A549 (cell line): ENCODE measurements around the gene PIR. TPM values are rescaled to one million over a fixed set of nuclear protein-coding genes. Genes with fewer than 3 reads are reported as not detected.

Experiments used
- ATAC-seq, 2 experiments: fragments of 200-7000 bp in 1 of 2; fragments of >200 bp in 1 of 2; cut with Nextera tagmentation in 1 of 2; cut with Tn5 transposase in 1 of 2; 3 replicates each; pipeline versions ENCODE4 v1.8.0 to v1.9.1; 2018 to 2020; ENCODE audit warnings: mild to moderate bottlenecking in 1 of 2, moderate library complexity in 1 of 2
- CTCF ChIA-PET: fragments of 300-600 bp; sonication (Branson Sonifier 250); formaldehyde crosslinking; extraction: SDS; loops from one replicate; lab custom pipeline; 2021; ENCODE audit warnings: antibody characterized with exemption, inconsistent platforms; lab: Yijun Ruan, JAX
- POLR2A ChIA-PET: fragments of 350-600 bp; formaldehyde crosslinking; extraction: SDS; loops from one replicate; lab custom pipeline; 2021; ENCODE audit warnings: antibody characterized with exemption, inconsistent platforms; lab: Yijun Ruan, JAX
- DNase-seq, 2 experiments: peaks; one replicate each; pipeline versions ENCODE4 v3.0.0 to v3.0.0-alpha.2; 2011 to 2016; ENCODE audit warnings: low read depth in 1 of 2, low spot score in 1 of 2
- FAIRE-seq: peaks from 2 replicates; lab custom pipeline; 2011; peaks lifted over from hg19 to GRCh38; lab: Jason Lieb, UNC
- H3K27ac ChIP-seq, 2 experiments: fragments of >200 bp; sonication (Bioruptor Twin); formaldehyde crosslinking; 3 replicates each; pipeline ENCODE4 v1.5.1; 2016 to 2017
- H3K4me1 ChIP-seq: fragments of >200 bp; sonication (Bioruptor Twin); formaldehyde crosslinking; 3 replicates; pipeline ENCODE4 v1.6.1; 2016
- H3K4me2 ChIP-seq: fragments of >200 bp; sonication (Bioruptor Twin); formaldehyde crosslinking; 3 replicates; pipeline ENCODE4 v1.6.1; 2016
- H3K4me3 ChIP-seq: fragments of >200 bp; sonication (Bioruptor Twin); formaldehyde crosslinking; 3 replicates; pipeline ENCODE4 v1.5.1; 2016
- H3K9me3 ChIP-seq: fragments of >200 bp; sonication (Bioruptor Twin); formaldehyde crosslinking; 3 replicates; pipeline ENCODE4 v1.6.1; 2016
- CEBPB ChIP-seq, 2 experiments: fragments of >200 bp in 1 of 2; sonication (Bioruptor Twin) in 1 of 2; formaldehyde crosslinking in 1 of 2; IDR thresholded peaks; 2 replicates each; pipeline ENCODE4 v1.6.1; 2012 to 2016
- E2F6 ChIP-seq: IDR thresholded peaks from 2 replicates; pipeline ENCODE4 v1.6.1; 2012; ENCODE audit warnings: low read depth, borderline replicate concordance
- EP300 ChIP-seq, 2 experiments: fragments of >200 bp; sonication (Bioruptor Twin); formaldehyde crosslinking; IDR thresholded peaks; 2 replicates in 1 of 2; 3 replicates in 1 of 2; pipeline ENCODE4 v1.6.1; 2016 to 2017
- ESRRA ChIP-seq: fragments of 150-350 bp; IDR thresholded peaks from 2 replicates; pipeline ENCODE4 v1.6.1; 2014; ENCODE audit warnings: mild to moderate bottlenecking, low read length, borderline replicate concordance
- FOXS1 ChIP-seq: fragments of 250-450 bp; sonication (Bioruptor Pico); IDR thresholded peaks from 2 replicates; pipeline ENCODE4 v1.5.0; 2020; ENCODE audit warnings: mild to moderate bottlenecking, moderate library complexity
- HDAC2 ChIP-seq: fragments of 200-600 bp; sonication (generic); IDR thresholded peaks from 2 replicates; pipeline ENCODE4 v1.6.1; 2016
- HES2 ChIP-seq: fragments of >200 bp; sonication (Bioruptor Twin); formaldehyde crosslinking; IDR thresholded peaks from 2 replicates; pipeline ENCODE4 v1.6.1; 2016
- KDM1A ChIP-seq: fragments of 200-600 bp; sonication (generic); IDR thresholded peaks from 2 replicates; pipeline ENCODE4 v1.6.1; 2016; ENCODE audit warnings: low read depth, mild to moderate bottlenecking
- MAFK ChIP-seq: fragments of 450-650 bp; IDR thresholded peaks from 2 replicates; pipeline ENCODE4 v1.6.1; 2014; ENCODE audit not compliant: partially characterized antibody
- MYC ChIP-seq: IDR thresholded peaks from 2 replicates; pipeline ENCODE4 v1.6.1; 2012; ENCODE audit warnings: mild to moderate bottlenecking, inconsistent platforms, low read length, improper control_type of control experiment, borderline replicate concordance
- POLR2A ChIP-seq: IDR thresholded peaks from 2 replicates; pipeline ENCODE4 v1.6.1; 2012; ENCODE audit warnings: mild to moderate bottlenecking, low read length
- RARB ChIP-seq: fragments of 250-450 bp; sonication (Bioruptor Pico); IDR thresholded peaks from 2 replicates; pipeline ENCODE4 v1.8.0; 2021; ENCODE audit warnings: mild to moderate bottlenecking, moderate library complexity
- TP53 ChIP-seq: fragments of 250-450 bp; sonication (Bioruptor Pico); IDR thresholded peaks from 2 replicates; pipeline ENCODE4 v1.5.0; 2021; ENCODE audit warnings: mild to moderate bottlenecking, moderate library complexity
- ZFP36 ChIP-seq: fragments of 450-650 bp; IDR thresholded peaks from 2 replicates; pipeline ENCODE4 v1.6.1; 2014; ENCODE audit warnings: borderline replicate concordance; ENCODE audit not compliant: partially characterized antibody
- WGBS: methylation state at CpG from one replicate; pipeline ENCODE4 v1.1.6; 2017; ENCODE audit errors: missing lambda C conversion rate; 5-methylcytosine and 5-hydroxymethylcytosine counted together
- polyA plus RNA-seq, 4 experiments: library from polyadenylated mRNA; depleted of rRNA in 3 of 4; stranded (reverse); fragments of >200 nt; fragmentation: RNase III in 1 of 4; extraction: RNeasy Plus Mini Kit Qiagen cat#74134 plus additional on column Dnase treatment in 1 of 4; gene quantifications; 2 replicates in 3 of 4; 3 replicates in 1 of 4; pipeline ENCODE4 v1.2.3, GENCODE V29; 2011 to 2017
- TF ChIP-seq, protein P1 (sequence below): fragments of 150-350 bp; IDR thresholded peaks from 2 replicates; pipeline ENCODE4 v1.6.1; 2014; ENCODE audit warnings: low read depth, mild to moderate bottlenecking, low read length
- TF ChIP-seq, protein P2 (sequence below): fragments of >200 bp; sonication (Bioruptor Twin); formaldehyde crosslinking; IDR thresholded peaks from 3 replicates; pipeline ENCODE4 v1.6.1; 2016
- TF ChIP-seq, protein P3 (sequence below): fragments of >200 bp; sonication (Bioruptor Twin); formaldehyde crosslinking; IDR thresholded peaks from 3 replicates; pipeline ENCODE4 v1.5.1; 2016

The PIR gene
- polyA plus RNA-seq, 2 of the 4 experiments (the other 2 are of a cell fraction), result 62.7 to 120 TPM

DNA sequence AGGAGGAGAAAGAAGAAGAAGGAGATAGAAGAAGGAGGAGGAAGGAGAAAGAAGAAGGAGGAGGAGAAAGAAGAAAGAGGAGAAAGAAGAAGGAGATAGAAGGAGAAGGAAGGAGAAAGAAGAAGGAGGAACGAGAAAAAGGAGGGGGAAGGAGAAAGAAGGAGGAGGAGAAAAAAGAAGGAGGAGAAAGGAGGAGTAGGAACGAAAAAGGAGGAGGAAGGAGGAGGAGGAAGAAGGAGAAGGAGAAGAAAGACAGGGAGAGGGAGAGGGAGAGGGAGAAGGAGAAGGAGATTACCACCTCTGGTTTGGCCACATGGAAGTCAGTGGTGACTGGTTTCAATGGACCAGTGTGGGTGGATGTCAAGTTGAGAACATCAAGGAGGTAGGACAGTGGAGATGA, 58.9 kb downstream of the PIR start:
- Histone ChIP-seq H3K4me2 (no peak overlapping the region), H3K4me1 (no peaks in the 10 kb centered on the region), H3K27ac (no peak overlapping the region), H3K9me3 (no peaks in the 10 kb centered on the region), H3K4me3 (no peak overlapping the region)
- WGBS, result 90% methylated on average over 2 of the region's 2 CpGs
- DNase-seq (no peak), FAIRE-seq (no peak), ATAC-seq (no peak)
- TF ChIP-seq HDAC2 (no peak), ZFP36 (no peak), POLR2A (no peak), FOXS1 (CRISPR knock-in tag) (no peak), MYC (no peak), ESRRA (no peak)
- TF ChIP-seq, protein P1, sequence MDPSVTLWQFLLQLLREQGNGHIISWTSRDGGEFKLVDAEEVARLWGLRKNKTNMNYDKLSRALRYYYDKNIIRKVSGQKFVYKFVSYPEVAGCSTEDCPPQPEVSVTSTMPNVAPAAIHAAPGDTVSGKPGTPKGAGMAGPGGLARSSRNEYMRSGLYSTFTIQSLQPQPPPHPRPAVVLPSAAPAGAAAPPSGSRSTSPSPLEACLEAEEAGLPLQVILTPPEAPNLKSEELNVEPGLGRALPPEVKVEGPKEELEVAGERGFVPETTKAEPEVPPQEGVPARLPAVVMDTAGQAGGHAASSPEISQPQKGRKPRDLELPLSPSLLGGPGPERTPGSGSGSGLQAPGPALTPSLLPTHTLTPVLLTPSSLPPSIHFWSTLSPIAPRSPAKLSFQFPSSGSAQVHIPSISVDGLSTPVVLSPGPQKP, result no peak
- POLR2A ChIA-PET, result no interaction called here
- CTCF ChIA-PET, result no interaction called here

GRCh38 chrX:15430584-15430983, 62.5 kb downstream of the PIR start:
- ChIA-PET POLR2A (no interaction called here), CTCF (no interaction called here)
- FAIRE-seq, result peak; percentile 78
- Histone ChIP-seq H3K4me2 (no peak overlapping the region), H3K27ac (no peak overlapping the region), H3K4me1 (no peaks in the 10 kb centered on the region), H3K4me3 (no peak overlapping the region), H3K9me3 (no peaks in the 10 kb centered on the region)
- TF ChIP-seq ESRRA (no peak), CEBPB (IDR thresholded peaks at IDR 0.05) (no peak)
- no peak for ATAC-seq
- DNase-seq, result no peak
- 93% methylated on average over 1 of the region's 1 CpG for WGBS

GRCh38 chrX:15430076-15430475, 63.1 kb downstream of the PIR start:
- Histone ChIP-seq H3K9me3 (no peaks in the 10 kb centered on the region), H3K4me3 (no peak overlapping the region), H3K4me1 (no peaks in the 10 kb centered on the region), H3K4me2 (no peak overlapping the region), H3K27ac (no peak overlapping the region)
- POLR2A ChIA-PET, result no interaction called here
- TF ChIP-seq, protein P2, sequence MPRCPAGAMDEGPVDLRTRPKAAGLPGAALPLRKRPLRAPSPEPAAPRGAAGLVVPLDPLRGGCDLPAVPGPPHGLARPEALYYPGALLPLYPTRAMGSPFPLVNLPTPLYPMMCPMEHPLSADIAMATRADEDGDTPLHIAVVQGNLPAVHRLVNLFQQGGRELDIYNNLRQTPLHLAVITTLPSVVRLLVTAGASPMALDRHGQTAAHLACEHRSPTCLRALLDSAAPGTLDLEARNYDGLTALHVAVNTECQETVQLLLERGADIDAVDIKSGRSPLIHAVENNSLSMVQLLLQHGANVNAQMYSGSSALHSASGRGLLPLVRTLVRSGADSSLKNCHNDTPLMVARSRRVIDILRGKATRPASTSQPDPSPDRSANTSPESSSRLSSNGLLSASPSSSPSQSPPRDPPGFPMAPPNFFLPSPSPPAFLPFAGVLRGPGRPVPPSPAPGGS, result no peak
- TF ChIP-seq EP300 (IDR thresholded peaks at IDR 0.05) (no peak), RARB (CRISPR knock-in tag) (no peak), E2F6 (no peak), HES2 (no peak), TP53 (no peak), MAFK (no peak), KDM1A (no peak)
- TF ChIP-seq, protein P3, sequence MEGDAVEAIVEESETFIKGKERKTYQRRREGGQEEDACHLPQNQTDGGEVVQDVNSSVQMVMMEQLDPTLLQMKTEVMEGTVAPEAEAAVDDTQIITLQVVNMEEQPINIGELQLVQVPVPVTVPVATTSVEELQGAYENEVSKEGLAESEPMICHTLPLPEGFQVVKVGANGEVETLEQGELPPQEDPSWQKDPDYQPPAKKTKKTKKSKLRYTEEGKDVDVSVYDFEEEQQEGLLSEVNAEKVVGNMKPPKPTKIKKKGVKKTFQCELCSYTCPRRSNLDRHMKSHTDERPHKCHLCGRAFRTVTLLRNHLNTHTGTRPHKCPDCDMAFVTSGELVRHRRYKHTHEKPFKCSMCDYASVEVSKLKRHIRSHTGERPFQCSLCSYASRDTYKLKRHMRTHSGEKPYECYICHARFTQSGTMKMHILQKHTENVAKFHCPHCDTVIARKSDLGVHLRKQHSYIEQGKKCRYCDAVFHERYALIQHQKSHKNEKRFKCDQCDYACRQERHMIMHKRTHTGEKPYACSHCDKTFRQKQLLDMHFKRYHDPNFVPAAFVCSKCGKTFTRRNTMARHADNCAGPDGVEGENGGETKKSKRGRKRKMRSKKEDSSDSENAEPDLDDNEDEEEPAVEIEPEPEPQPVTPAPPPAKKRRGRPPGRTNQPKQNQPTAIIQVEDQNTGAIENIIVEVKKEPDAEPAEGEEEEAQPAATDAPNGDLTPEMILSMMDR, result no peak
- TF ChIP-seq, protein P1, result no peak
- CTCF ChIA-PET, result no interaction called here
- 88% methylated on average over 2 of the region's 2 CpGs for WGBS
- ATAC-seq (no peak), FAIRE-seq (no peak), DNase-seq (no peak)
